ENCODE measurements around the gene MCTP2. TPM values are rescaled to one million over a fixed set of nuclear protein-coding genes. Genes with fewer than 3 reads are reported as not detected.

MCTP2 gene
- total RNA-seq, 1 experiment from 2014 or later = 0.19 TPM

GRCh38 chr15:94282269-94283250 lies 51.2 kb downstream of the MCTP2 start:
- H3K4me3 ChIP-seq (ENCODE audit: low read depth, low read length, poor library complexity, severe bottlenecking) = no peak overlapping the region
- intact Hi-C loops (cut with micrococcal nuclease; ENCODE audit: unreplicated experiment) = no loop called here
- no TSS peak for BruUV-seq (replicated peaks)
- TF ChIP-seq EZH2 (IDR thresholded peaks at IDR 0.05; ENCODE audit: borderline replicate concordance, low read depth, low read length, poor library complexity, severe bottlenecking) (no peak), CTCF (conservative IDR thresholded peaks at IDR 0.05; ENCODE audit: low read depth, low read length) (no peak)
- H3K36me3 ChIP-seq (ENCODE audit: insufficient read depth, low read length, poor library complexity, severe bottlenecking) = no peaks in the 10 kb centered on the region
- H3K27me3 ChIP-seq (replicated peaks; ENCODE audit: insufficient read depth, low read depth, low read length, poor library complexity) = no peaks in the 10 kb centered on the region
- POLR2A ChIA-PET (ENCODE audit: low non-redundant PET) = no interaction called here
- H3K9me3 ChIP-seq (ENCODE audit: low read depth, low read length, poor library complexity, severe bottlenecking) = no peaks in the 10 kb centered on the region
- no peaks in the 10 kb centered on the region for H3K4me1 ChIP-seq (ENCODE audit: insufficient read depth, low read length, poor library complexity, severe bottlenecking)
- no peak for DNase-seq (ENCODE audit: low spot score)
- CTCF ChIA-PET = no interaction called here
- no peak overlapping the region for H3K27ac ChIP-seq (ENCODE audit: low read depth, low read length, poor library complexity, severe bottlenecking)

DNA sequence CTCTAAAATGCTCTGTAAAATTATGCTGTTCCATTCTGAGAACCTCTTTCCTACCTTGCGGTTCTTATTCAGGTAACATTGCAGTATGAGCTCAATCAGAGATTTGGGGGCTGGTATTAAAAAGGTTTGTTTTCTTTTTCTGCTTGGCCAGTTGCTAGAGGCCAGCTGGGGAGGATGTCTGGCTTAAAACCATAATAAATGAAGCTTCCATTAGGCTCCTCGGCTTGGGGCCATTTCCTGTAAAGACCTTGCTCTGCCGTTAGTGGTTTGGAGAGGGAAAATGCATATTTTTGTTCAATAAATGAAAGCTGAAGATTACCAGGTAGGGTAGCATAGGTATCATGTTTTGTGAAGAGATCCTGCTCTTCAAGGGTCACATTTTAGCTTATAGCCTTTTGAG lies 55.2 kb downstream of the MCTP2 start:
- POLR2A ChIA-PET (ENCODE audit: low non-redundant PET) = no interaction called here
- intact Hi-C loops (cut with micrococcal nuclease; ENCODE audit: unreplicated experiment) = no loop called here
- Histone ChIP-seq H3K36me3 (ENCODE audit: insufficient read depth, low read length, poor library complexity, severe bottlenecking) (no peaks in the 10 kb centered on the region), H3K9me3 (ENCODE audit: low read depth, low read length, poor library complexity, severe bottlenecking) (no peaks in the 10 kb centered on the region), H3K27ac (ENCODE audit: low read depth, low read length, poor library complexity, severe bottlenecking) (no peak overlapping the region), H3K4me1 (ENCODE audit: insufficient read depth, low read length, poor library complexity, severe bottlenecking) (no peaks in the 10 kb centered on the region), H3K4me3 (ENCODE audit: low read depth, low read length, poor library complexity, severe bottlenecking) (no peak overlapping the region), H3K27me3 (replicated peaks; ENCODE audit: insufficient read depth, low read depth, low read length, poor library complexity) (no peaks in the 10 kb centered on the region)
- no peak for DNase-seq (ENCODE audit: low spot score)
- TF ChIP-seq CTCF (conservative IDR thresholded peaks at IDR 0.05; ENCODE audit: low read depth, low read length) = no peak
- no peak for TF ChIP-seq EZH2 (IDR thresholded peaks at IDR 0.05; ENCODE audit: borderline replicate concordance, low read depth, low read length, poor library complexity, severe bottlenecking)
- BruUV-seq (replicated peaks) = no TSS peak
- CTCF ChIA-PET = no interaction called here

DNA sequence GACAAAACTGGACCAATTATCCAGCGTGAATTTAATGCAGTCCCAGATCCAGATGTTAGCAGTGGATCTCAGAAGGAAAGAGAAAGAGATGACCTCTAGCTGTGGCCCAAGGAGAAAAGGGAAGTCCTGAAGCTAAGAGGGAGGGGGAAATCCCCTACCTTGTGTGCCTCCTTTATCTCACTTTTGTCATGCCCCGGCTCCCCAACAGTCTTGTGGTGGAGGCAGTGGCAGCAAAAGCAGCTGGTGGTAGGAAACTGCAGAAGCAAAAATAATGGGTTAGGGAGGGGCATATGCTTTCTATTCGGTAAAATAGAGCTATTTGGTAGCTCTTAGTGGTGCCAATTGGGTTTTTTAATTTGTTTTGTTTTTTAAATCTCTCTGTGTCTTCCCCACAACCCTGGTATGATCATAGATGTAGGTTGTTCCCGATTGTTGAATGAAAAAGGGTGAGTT lies 56.5 kb downstream of the MCTP2 start:
- Histone ChIP-seq H3K36me3 (ENCODE audit: insufficient read depth, low read length, poor library complexity, severe bottlenecking) (no peaks in the 10 kb centered on the region), H3K9me3 (ENCODE audit: low read depth, low read length, poor library complexity, severe bottlenecking) (no peaks in the 10 kb centered on the region), H3K27me3 (replicated peaks; ENCODE audit: insufficient read depth, low read depth, low read length, poor library complexity) (no peaks in the 10 kb centered on the region), H3K4me1 (ENCODE audit: insufficient read depth, low read length, poor library complexity, severe bottlenecking) (no peaks in the 10 kb centered on the region), H3K4me3 (ENCODE audit: low read depth, low read length, poor library complexity, severe bottlenecking) (no peak overlapping the region), H3K27ac (ENCODE audit: low read depth, low read length, poor library complexity, severe bottlenecking) (no peak overlapping the region)
- DNase-seq (ENCODE audit: low spot score) = no peak
- no TSS peak for BruUV-seq (replicated peaks)
- ChIA-PET POLR2A (ENCODE audit: low non-redundant PET) (no interaction called here), CTCF (no interaction called here)
- TF ChIP-seq CTCF (conservative IDR thresholded peaks at IDR 0.05; ENCODE audit: low read depth, low read length) = no peak
- intact Hi-C loops (cut with micrococcal nuclease; ENCODE audit: unreplicated experiment) = no loop called here
